Body of pancreas (tissue), 4 donors: ENCODE data around the gene REP15. TPM values are rescaled to one million over a fixed set of nuclear protein-coding genes. Genes with fewer than 3 reads are reported as not detected.
"Not testable (repeated sequence)": the region's sequence is repeated elsewhere in the genome, so short reads cannot be mapped to it uniquely, and the experiment has no call there.

Source experiments
- ATAC-seq: fragments of 150-250 bp; one replicate; pipeline ENCODE4 v1.9.1; 2016
- DNase-seq, 4 donors: peaks; one replicate each; pipeline ENCODE4 v3.0.0-alpha.2; 2019
- H3K27ac ChIP-seq, 4 donors: fragments of 200-600 bp; sonication (generic); 1 replicate in 3 of 4; 2 replicates in 1 of 4; pipeline versions ENCODE4 v1.5.1 to v1.6.1; 2016 to 2019; ENCODE audit warnings: mild to moderate bottlenecking in 1 of 4, mixed read lengths in 1 of 4, moderate library complexity in 1 of 4
- H3K27me3 ChIP-seq, 2 donors: fragments of 200-600 bp; sonication (generic); one replicate each; pipeline ENCODE4 v1.6.0; 2016; ENCODE audit warnings: mild to moderate bottlenecking in 1 of 2
- H3K36me3 ChIP-seq, 2 donors: fragments of 200-600 bp; sonication (generic); replicated peaks in 1 of 2; 2 replicates each; pipeline ENCODE4 v1.5.1; 2016; ENCODE audit warnings: low read depth in 2 of 2; ENCODE audit not compliant: insufficient read depth in 1 of 2
- H3K4me1 ChIP-seq: fragments of 200-600 bp; sonication (generic); one replicate; pipeline ENCODE4 v1.6.0; 2016
- H3K4me3 ChIP-seq, 2 donors: fragments of 200-600 bp; sonication (generic); 1 replicate in 1 of 2; 2 replicates in 1 of 2; pipeline ENCODE4 v1.5.1; 2016 to 2019
- H3K9me3 ChIP-seq, 3 donors: fragments of 200-600 bp; sonication (generic); 1 replicate in 2 of 3; 2 replicates in 1 of 3; pipeline ENCODE4 v1.5.1; 2016
- CTCF ChIP-seq, 7 experiments: fragments of 450-650 bp in 4 of 7; fragments of 200-600 bp in 3 of 7; sonication (generic) in 3 of 7; IDR thresholded peaks; one replicate each; pipeline ENCODE4 v1.5.1; 2016 to 2019; ENCODE audit warnings: antibody characterized with exemption in 7 of 7
- POLR2A ChIP-seq, 3 donors: fragments of 450-650 bp; IDR thresholded peaks; one replicate each; pipeline ENCODE4 v1.6.1; 2016; ENCODE audit warnings: antibody characterized with exemption in 3 of 3, mild to moderate bottlenecking in 2 of 3
- WGBS, 2 donors: methylation state at CpG; one replicate each; pipeline ENCODE4 v1.1.5; 2017; 5-methylcytosine and 5-hydroxymethylcytosine counted together
- intact Hi-C: fragments of 100-400 bp; cut with DNase I; formaldehyde crosslinking; loops from one replicate; pipeline ENCODE4 v1.15.1; 2023
- total RNA-seq, 2 donors: library from RNA; depleted of rRNA; stranded (reverse); fragments of >200 nt; gene quantifications; one replicate each; pipeline ENCODE4 v1.1.0, GENCODE V29; 2016

The REP15 gene
- total RNA-seq, 2 donors from 2014 or later = 1.0 to 2.0 TPM

DNA sequence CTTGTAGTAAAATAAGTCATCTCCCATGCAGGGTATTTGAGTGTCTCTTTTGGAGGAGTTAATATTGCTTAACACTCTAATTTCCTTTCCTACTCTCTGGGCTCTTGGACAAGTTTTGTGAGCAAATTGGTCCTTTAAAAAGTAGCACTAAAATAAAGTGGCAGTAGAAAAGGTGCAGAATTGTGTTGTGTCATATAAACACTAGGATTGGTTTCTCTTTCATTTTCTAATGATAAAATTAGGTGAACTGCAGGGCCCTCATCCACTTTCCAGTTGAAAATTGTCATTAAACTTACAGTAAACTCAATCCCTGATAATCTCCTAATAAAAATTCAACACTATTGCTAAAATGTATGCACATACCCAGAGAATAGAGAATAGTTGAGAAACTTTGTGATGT is 42.6 kb upstream of the REP15 start:
- no peak for DNase-seq
- intact Hi-C loops = loop anchor here (5.0 kb wide), 1 partner anchor 216 kb away; no protein-coding TSS in a partner anchor
- TF ChIP-seq CTCF (IDR thresholded peaks at IDR 0.05) (no peak), POLR2A (IDR thresholded peaks at IDR 0.05) (no peak)
- Histone ChIP-seq H3K36me3 (peaks cover 0 to 2% of the 10 kb centered on the region in 2 donors), H3K9me3 (no peaks in the 10 kb centered on the region), H3K27me3 (no peaks in the 10 kb centered on the region), H3K4me3 (no peak overlapping the region), H3K4me1 (no peaks in the 10 kb centered on the region), H3K27ac (no peak overlapping the region)
- no peak for ATAC-seq

- H3K27ac ChIP-seq, ATAC-seq, intact Hi-C loops, H3K27me3 ChIP-seq, DNase-seq, H3K4me1 ChIP-seq, H3K9me3 ChIP-seq, H3K4me3 ChIP-seq, H3K36me3 ChIP-seq: not testable (repeated sequence)
- 76 to 86% methylated on average over 3 of the region's 3 CpGs for WGBS, 2 donors
Observed at GRCh38 chr12:27655476-27655875, 40.8 kb upstream of the REP15 start.

- intact Hi-C loops = no loop called here
Observed at GRCh38 chr12:27657296-27657695, 39.0 kb upstream of the REP15 start.

GRCh38 chr12:27665704-27666103 is 30.5 kb upstream of the REP15 start:
- H3K9me3 ChIP-seq = no peaks in the 10 kb centered on the region
- ATAC-seq = no peak
- no peaks in the 10 kb centered on the region for H3K27me3 ChIP-seq
- H3K4me3 ChIP-seq = no peak overlapping the region
- no peak for DNase-seq
- intact Hi-C loops = no loop called here
- H3K4me1 ChIP-seq = no peaks in the 10 kb centered on the region
- no peak overlapping the region for H3K27ac ChIP-seq
- WGBS, 2 donors = 69 to 84% methylated on average over 3 of the region's 3 CpGs
- H3K36me3 ChIP-seq = peaks cover 4 to 19% of the 10 kb centered on the region in 2 donors
- TF ChIP-seq CTCF (IDR thresholded peaks at IDR 0.05) (no peak), POLR2A (IDR thresholded peaks at IDR 0.05) (no peak)

More at GRCh38 chr12:27657296-27657695, 39.0 kb upstream of the REP15 start:
- Histone ChIP-seq H3K4me1 (no peaks in the 10 kb centered on the region), H3K4me3 (no peak overlapping the region), H3K9me3 (no peaks in the 10 kb centered on the region), H3K27me3 (no peaks in the 10 kb centered on the region), H3K36me3 (peaks cover 0 to 10% of the 10 kb centered on the region in 2 donors), H3K27ac (no peak overlapping the region)
- TF ChIP-seq POLR2A (IDR thresholded peaks at IDR 0.05) (no peak), CTCF (IDR thresholded peaks at IDR 0.05) (no peak)
- ATAC-seq (no peak), DNase-seq (no peak)
- 88 to 94% methylated on average over 4 of the region's 4 CpGs for WGBS, 2 donors

- H3K36me3 ChIP-seq = peaks cover 4 to 14% of the 10 kb centered on the region in 2 donors
- 51 to 56% methylated on average over 3 of the region's 3 CpGs for WGBS, 2 donors
- no peak for ATAC-seq
Observed at GRCh38 chr12:27666510-27666909, 29.7 kb upstream of the REP15 start.

More at GRCh38 chr12:27666510-27666909, 29.7 kb upstream of the REP15 start:
- H3K4me1 ChIP-seq = no peaks in the 10 kb centered on the region
- H3K27me3 ChIP-seq = no peaks in the 10 kb centered on the region
- H3K27ac ChIP-seq = no peak overlapping the region
- no peak overlapping the region for H3K4me3 ChIP-seq
- TF ChIP-seq CTCF (IDR thresholded peaks at IDR 0.05) (no peak), POLR2A (IDR thresholded peaks at IDR 0.05) (no peak)
- intact Hi-C loops = no loop called here
- no peak for DNase-seq
- no peaks in the 10 kb centered on the region for H3K9me3 ChIP-seq
